A549 treated with DMSO at 1 μM for 4 hours (cell line): ENCODE measurements around the gene WDR83. TPM values are rescaled to one million over a fixed set of nuclear protein-coding genes. Genes with fewer than 3 reads are reported as not detected.

Experiments
- total RNA-seq: library from RNA; stranded (reverse); fragments of 200-300 nt; extraction: Qiagen RNA extraction; gene quantifications from 5 replicates; pipeline ENCODE4 v1.2.3, GENCODE V29; 2022; ENCODE audit warnings: low read depth

WDR83 gene
- 9.0 to 11.7 TPM (median 10.3 TPM) in 5 replicates for total RNA-seq

GRCh38 chr19:12666265-12667048, at the start of gene WDR83, which contains the start of gene MAN2B1:
TSS of gene WDR83 (plus strand) at chr19:12666807. CDS start at chr19:12669791, 2,984 bp downstream.
TSS of gene MAN2B1 (minus strand) at chr19:12666742. CDS start at chr19:12666701, 41 bp downstream.

GRCh38 chr19:12681074-12681987, 14.7 kb downstream of the WDR83 start, which contains the start of gene DHPS:
TSS of gene DHPS (minus strand) at chr19:12681880. CDS start at chr19:12681766, 114 bp downstream.

GRCh38 chr19:12687496-12688196, 21.0 kb downstream of the WDR83 start, which contains the start of gene GNG14:
TSS of gene GNG14 (plus strand) at chr19:12687998. CDS start at chr19:12688049, 51 bp downstream.

GRCh38 chr19:12696366-12697335, 30.0 kb downstream of the WDR83 start, which contains the start of gene FBXW9:
TSS of gene FBXW9 (minus strand) at chr19:12696631. CDS start at chr19:12696581, 50 bp downstream.

GRCh38 chr19:12723641-12724426, 57.2 kb downstream of the WDR83 start, which contains the start of gene TNPO2:
TSS of gene TNPO2 (minus strand) at chr19:12723932. CDS start at chr19:12720977, 2,955 bp downstream.

Other genes with a start within 250 kb of the WDR83 start
- 0.89 to 1.4 TPM (median 1.00 TPM) in 5 replicates for gene ZNF443, start 225.8 kb upstream of the WDR83 start, total RNA-seq
- gene ZNF709, start 182.0 kb upstream of the WDR83 start, total RNA-seq, result 0.02 to 0.05 TPM in 2 of 5 replicates, not detected in the others
- 1.7 to 2.6 TPM (median 2.1 TPM) in 5 replicates for gene ZNF564, start 115.3 kb upstream of the WDR83 start, total RNA-seq
- gene ZNF490, start 56.0 kb upstream of the WDR83 start, total RNA-seq, result 0.62 to 1.1 TPM (median 0.84 TPM) in 5 replicates
- gene ZNF791, start 55.9 kb upstream of the WDR83 start, total RNA-seq, result 4.7 to 6.6 TPM (median 6.2 TPM) in 5 replicates
- gene MAN2B1, start 65 bp upstream of the WDR83 start, total RNA-seq, result 19.1 to 24.4 TPM (median 20.1 TPM) in 5 replicates
- gene DHPS, start 15.1 kb downstream of the WDR83 start, total RNA-seq, result 38.6 to 51.8 TPM (median 48.5 TPM) in 5 replicates
- not detected in 5 replicates for gene GNG14, start 21.2 kb downstream of the WDR83 start, total RNA-seq
- gene FBXW9, start 29.8 kb downstream of the WDR83 start, total RNA-seq, result 10.8 to 13.2 TPM (median 12.6 TPM) in 5 replicates
- 29.7 to 36.8 TPM (median 36.6 TPM) in 5 replicates for gene TNPO2, start 57.1 kb downstream of the WDR83 start, total RNA-seq
- gene TRIR, start 67.9 kb downstream of the WDR83 start, total RNA-seq, result 135 to 200 TPM (median 176 TPM) in 5 replicates
- gene GET3, start 70.7 kb downstream of the WDR83 start, total RNA-seq, result 78.4 to 98.3 TPM (median 91.2 TPM) in 5 replicates
- gene BEST2, start 85.0 kb downstream of the WDR83 start, total RNA-seq, result 0.06 TPM in 1 of 5 replicates, not detected in the others
- gene HOOK2, start 108.7 kb downstream of the WDR83 start, total RNA-seq, result 7.2 to 12.1 TPM (median 10.4 TPM) in 5 replicates
- gene JUNB, start 124.7 kb downstream of the WDR83 start, total RNA-seq, result 96.9 to 138 TPM (median 119 TPM) in 5 replicates
- gene PRDX2, start 135.0 kb downstream of the WDR83 start, total RNA-seq, result 0.59 to 0.91 TPM (median 0.74 TPM) in 5 replicates
- 0.90 to 13.2 TPM (median 10.8 TPM) in 5 replicates for gene THSD8, start 135.3 kb downstream of the WDR83 start, total RNA-seq
- 37.4 to 49.2 TPM (median 44.4 TPM) in 5 replicates for gene RNASEH2A, start 139.8 kb downstream of the WDR83 start, total RNA-seq
- 0.24 to 0.26 TPM in 2 of 5 replicates, not detected in the others for gene RTBDN, start 167.8 kb downstream of the WDR83 start, total RNA-seq
- 1.9 to 2.9 TPM (median 2.2 TPM) in 5 replicates for gene MAST1, start 171.7 kb downstream of the WDR83 start, total RNA-seq
- gene DNASE2, start 214.6 kb downstream of the WDR83 start, total RNA-seq, result 26.8 to 32.2 TPM (median 29.9 TPM) in 5 replicates
- gene KLF1, start 220.4 kb downstream of the WDR83 start, total RNA-seq, result 0.06 TPM in 1 of 5 replicates, not detected in the others
- gene GCDH, start 224.4 kb downstream of the WDR83 start, total RNA-seq, result 7.9 to 10.8 TPM (median 8.8 TPM) in 5 replicates